ENCODE results near the gene NCOA1.
"Not testable (repeated sequence)": the region's sequence is repeated elsewhere in the genome, so short reads cannot be mapped to it uniquely, and the experiment has no call there.

NCOA1 gene

GRCh38 chr2:24579053-24579803 lies 88.2 kb downstream of the NCOA1 start:
- no peak for DNase-seq (ENCODE audit: low spot score)

- no peak for DNase-seq (ENCODE audit: low spot score)
Measured at GRCh38 chr2:24580561-24580960, 89.5 kb downstream of the NCOA1 start.

DNA sequence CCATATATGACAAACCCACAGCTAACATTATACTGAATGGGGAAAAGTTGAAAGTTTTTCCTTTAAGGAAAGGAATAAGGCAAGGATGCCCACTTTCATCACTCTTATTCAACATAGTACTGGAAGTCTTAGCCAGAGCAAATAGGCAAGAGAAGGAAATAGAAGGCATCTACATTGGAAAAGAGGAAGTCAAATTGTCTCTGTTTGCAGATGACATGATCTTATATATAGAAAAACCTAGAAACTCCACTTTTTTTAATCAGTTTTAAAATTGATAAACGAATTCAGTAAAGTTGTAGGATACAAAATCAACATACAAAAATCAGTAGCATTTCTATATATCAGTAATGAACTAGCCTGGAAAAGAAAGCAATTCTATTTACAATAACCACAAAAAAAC lies 90.9 kb downstream of the NCOA1 start:
- not testable (repeated sequence) for DNase-seq (ENCODE audit: low spot score)

GRCh38 chr2:24586955-24587354 lies 95.9 kb downstream of the NCOA1 start:
- no peak for DNase-seq (ENCODE audit: low spot score)

GRCh38 chr2:24588294-24588693 lies 97.2 kb downstream of the NCOA1 start:
- DNase-seq (ENCODE audit: low spot score) = no peak

DNA sequence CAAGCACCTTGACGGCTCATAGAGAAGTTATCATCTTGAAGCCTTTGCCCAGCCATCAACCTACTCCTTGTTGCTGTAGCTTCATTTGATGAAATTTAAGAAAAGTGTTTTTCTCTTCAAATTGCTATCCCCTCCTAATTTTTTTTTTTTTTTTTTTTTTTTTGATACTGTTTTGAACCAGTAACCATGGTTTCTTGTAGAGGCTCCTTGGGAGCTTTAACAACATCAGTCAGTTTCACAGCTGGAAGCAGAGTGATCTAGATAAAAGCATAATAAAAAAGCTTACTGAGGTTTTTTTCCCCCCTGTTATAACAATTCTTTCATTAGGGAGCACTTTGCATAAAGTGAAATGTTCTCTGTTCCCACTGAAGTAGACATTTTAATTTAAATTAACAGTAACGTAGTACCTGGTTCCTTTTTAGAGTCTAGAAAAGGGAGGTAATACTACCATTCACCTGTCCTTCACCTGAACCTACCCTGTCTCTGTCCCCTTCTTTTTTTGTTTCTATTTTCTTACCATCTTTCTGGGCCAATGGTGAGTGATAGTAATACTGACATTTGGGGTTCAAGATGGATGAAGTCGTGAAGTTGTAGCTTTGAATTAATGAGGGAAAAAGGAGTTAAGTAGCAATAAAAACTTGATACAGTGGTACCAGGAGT lies 101.5 kb downstream of the NCOA1 start:
- no peak for DNase-seq (ENCODE audit: low spot score)

- DNase-seq (ENCODE audit: low spot score) = no peak
Measured at GRCh38 chr2:24594283-24594682, 103.2 kb downstream of the NCOA1 start.

- DNase-seq (ENCODE audit: low spot score) = no peak
Measured at GRCh38 chr2:24597181-24597870, 106.3 kb downstream of the NCOA1 start.

- DNase-seq (ENCODE audit: low spot score) = not testable (repeated sequence)
Measured at GRCh38 chr2:24600140-24600539, 109.1 kb downstream of the NCOA1 start.

GRCh38 chr2:24611631-24612030 lies 120.6 kb downstream of the NCOA1 start:
- DNase-seq (ENCODE audit: low spot score) = no peak

- DNase-seq (ENCODE audit: low spot score) = no peak
Measured at GRCh38 chr2:24613154-24613814, 122.2 kb downstream of the NCOA1 start.

GRCh38 chr2:24616616-24617015 lies 125.6 kb downstream of the NCOA1 start:
- DNase-seq (ENCODE audit: low spot score) = no peak

- no peak for DNase-seq (ENCODE audit: low spot score)
Measured at GRCh38 chr2:24617424-24617823, 126.4 kb downstream of the NCOA1 start.

GRCh38 chr2:24618144-24618543 lies 127.1 kb downstream of the NCOA1 start:
- DNase-seq (ENCODE audit: low spot score) = no peak

- no peak for DNase-seq (ENCODE audit: low spot score)
Measured at GRCh38 chr2:24618680-24619079, 127.6 kb downstream of the NCOA1 start.

GRCh38 chr2:24620936-24621335 lies 129.9 kb downstream of the NCOA1 start:
- no peak for DNase-seq (ENCODE audit: low spot score)

- DNase-seq (ENCODE audit: low spot score) = no peak
Measured at GRCh38 chr2:24621779-24622538, 130.9 kb downstream of the NCOA1 start.

DNA sequence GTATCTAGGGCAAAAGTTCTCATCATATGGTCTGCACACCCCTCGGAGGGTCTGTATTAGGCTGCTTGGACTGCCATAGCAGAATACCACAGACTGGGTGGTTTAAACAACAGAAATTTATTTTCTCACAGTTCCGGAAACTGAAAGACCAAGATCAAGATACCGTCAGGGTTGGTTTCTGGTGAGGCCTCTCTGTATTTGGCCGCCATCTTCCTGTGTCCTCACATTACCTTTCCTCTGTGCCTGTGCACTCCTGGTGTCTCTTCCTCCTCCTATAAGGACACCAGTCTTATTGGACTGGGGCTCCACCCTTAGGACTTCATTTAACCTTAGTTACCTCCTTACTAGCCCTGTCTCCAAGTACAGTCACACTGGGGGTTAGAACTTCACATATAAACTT lies 132.5 kb downstream of the NCOA1 start:
- DNase-seq (ENCODE audit: low spot score) = no peak

GRCh38 chr2:24625728-24626127 lies 134.7 kb downstream of the NCOA1 start:
- DNase-seq (ENCODE audit: low spot score) = no peak

DNA sequence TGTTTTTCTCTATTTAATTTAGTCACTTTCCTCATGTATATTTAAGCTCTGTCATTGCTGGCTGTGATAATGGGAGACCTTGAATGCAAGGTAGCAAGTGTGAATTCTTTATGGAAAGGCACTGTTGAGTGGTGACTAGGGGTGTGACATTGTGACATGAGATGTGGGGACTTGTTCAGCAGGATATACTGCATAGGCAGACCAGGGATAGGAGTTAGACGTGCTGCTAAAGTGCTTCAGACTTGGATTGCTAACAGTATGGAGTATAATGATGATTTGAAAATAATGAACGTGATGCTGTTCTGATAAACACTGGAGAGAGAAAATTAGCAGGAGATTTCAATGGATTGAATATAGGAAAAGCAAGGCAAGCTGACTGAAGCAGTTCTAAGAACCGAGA lies 135.1 kb downstream of the NCOA1 start:
- DNase-seq (ENCODE audit: low spot score) = no peak

- DNase-seq (ENCODE audit: low spot score) = no peak
Measured at GRCh38 chr2:24628746-24629145, 137.7 kb downstream of the NCOA1 start.

DNA sequence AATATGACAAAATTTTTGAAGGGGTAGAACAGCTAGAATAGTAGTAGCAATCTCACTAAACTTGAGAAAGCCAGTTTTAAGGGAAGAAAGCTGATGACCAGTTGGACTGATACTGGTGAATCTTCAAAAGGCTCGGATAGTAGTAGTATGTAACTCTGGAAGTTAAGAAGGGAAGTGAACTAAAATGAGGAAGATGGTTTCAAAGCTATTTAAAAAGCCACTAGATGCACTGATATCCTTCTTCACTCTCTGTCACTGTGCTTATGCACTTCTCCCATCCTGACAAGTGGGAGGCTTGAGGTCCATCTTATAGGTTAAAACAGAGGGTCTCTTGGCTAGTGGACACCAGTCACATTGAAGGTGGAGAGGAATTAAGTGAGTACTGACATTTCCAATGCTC lies 141.1 kb downstream of the NCOA1 start:
- DNase-seq (ENCODE audit: low spot score) = no peak

All from LoVo (cell line).